Measurements from ENCODE around the gene GDPD4. TPM values are rescaled to one million over a fixed set of nuclear protein-coding genes. Genes with fewer than 3 reads are reported as not detected.

The GDPD4 gene
- total and polyA plus RNA-seq, 10 of the 15 experiments (the other 5 are each of a cell fraction or from before 2014, with no cell fraction given) = 0.23 TPM; not detected in 9

- ChIA-PET SMC1A (ENCODE audit: uncharacterized antibody, unreplicated experiment) (no interaction called here), POLR2A (no interaction called here), CTCF (interaction anchor here (0.7 kb wide), 1 partner anchor 51 kb away, joined by 3 read pairs; no protein-coding TSS in a partner anchor), RAD21 (ENCODE audit: unreplicated experiment) (interaction anchor here (1.5 kb wide), 1 partner anchor 236 kb away, joined by 3 read pairs; no protein-coding TSS in a partner anchor)
- no peaks in the 10 kb centered on the region for H4K20me1 ChIP-seq (ENCODE audit: control insufficient read depth, insufficient read depth)
- no peaks in the 10 kb centered on the region for H3K4me1 ChIP-seq (ENCODE audit: control insufficient read depth, insufficient read depth, low read length)
- in situ Hi-C loops (cut with MboI) (no loop called here), intact Hi-C loops (cut with micrococcal nuclease; ENCODE audit: unreplicated experiment) (no loop called here)
- H2AFZ ChIP-seq (ENCODE audit: control insufficient read depth, low read depth, low read length) = no peak overlapping the region
- no peaks in the 10 kb centered on the region for H3K79me2 ChIP-seq (ENCODE audit: control insufficient read depth, insufficient read depth, low read length)
- no peak overlapping the region for H3K9ac ChIP-seq (ENCODE audit: control insufficient read depth, insufficient read depth, low read length)
- ATAC-seq (no peak), FAIRE-seq (no peak), DNase-seq (ENCODE audit: low read depth, low spot score) (no peak)
- no peak overlapping the region for H3K4me3 ChIP-seq
- no TSS peak for BruUV-seq (replicated peaks)
- H3K4me2 ChIP-seq (ENCODE audit: control insufficient read depth, insufficient read depth) = no peak overlapping the region
- no peak overlapping the region for H3K27ac ChIP-seq (ENCODE audit: control insufficient read depth, insufficient read depth)
- H3K27me3 ChIP-seq (replicated peaks in 1 of 2; ENCODE audit: control insufficient read depth in 2 of 2, insufficient read depth in 2 of 2, low read length in 1 of 2) = no peaks in the 10 kb centered on the region; a peak in 1 of 4 replicates
- no peaks in the 10 kb centered on the region for H3K36me3 ChIP-seq (ENCODE audit: control insufficient read depth in 2 of 2, insufficient read depth in 2 of 2, low read length in 1 of 2)
- no peaks in the 10 kb centered on the region for H3K9me3 ChIP-seq (replicated peaks; ENCODE audit: control insufficient read depth, insufficient read depth, low read length)
- TF ChIP-seq NR2F1 (conservative IDR thresholded peaks at IDR 0.05) = no peak
- no peak for TF ChIP-seq FOXK2 (IDR thresholded peaks at IDR 0.05)
- TF ChIP-seq SMAD5 (IDR thresholded peaks at IDR 0.05; ENCODE audit: low read depth) = no peak
- no peak for TF ChIP-seq POLR2AphosphoS5 (IDR thresholded peaks at IDR 0.05; ENCODE audit: low read length)
- TF ChIP-seq EP300 (IDR thresholded peaks at IDR 0.05; ENCODE audit: borderline replicate concordance in 1 of 2, control insufficient read depth in 1 of 2, low read depth in 2 of 2, low read length in 2 of 2) = no peak
- TF ChIP-seq FOS (IDR thresholded peaks at IDR 0.05; ENCODE audit: borderline replicate concordance, extremely low read depth, insufficient read length) = no peak
- TF ChIP-seq POLR2AphosphoS2 (IDR thresholded peaks at IDR 0.05; ENCODE audit: low read depth, low read length) = no peak
- TF ChIP-seq JUNB (IDR thresholded peaks at IDR 0.05) = no peak
- TF ChIP-seq CUX1 (IDR thresholded peaks at IDR 0.05; ENCODE audit: insufficient replicate concordance, low read depth, low read length) = no peak
- no peak for TF ChIP-seq SKIL (IDR thresholded peaks at IDR 0.05; ENCODE audit: low read depth, poor library complexity, severe bottlenecking)
- no peak for TF ChIP-seq ASH2L (IDR thresholded peaks at IDR 0.05; ENCODE audit: borderline replicate concordance, low read depth)
- TF ChIP-seq BCLAF1 (IDR thresholded peaks at IDR 0.05) = no peak
- TF ChIP-seq HDAC6 (IDR thresholded peaks at IDR 0.05; ENCODE audit: unreplicated experiment) = no peak
- no peak for TF ChIP-seq NFYB (IDR thresholded peaks at IDR 0.05; ENCODE audit: insufficient read depth, low read depth, low read length)
- TF ChIP-seq POLR2A (IDR thresholded peaks at IDR 0.05; ENCODE audit: low read depth, low read length) = no peak
- TF ChIP-seq FOXM1 (IDR thresholded peaks at IDR 0.05; ENCODE audit: low read depth, low read length) = no peak
These were observed 10.6 kb upstream of the GDPD4 start for GRCh38 chr11:77312107-77312506.

All from GM12878 (cell line).